ENCODE results near the gene MAST3.
A peak's percentile ranks its signal among the peaks of the same experiment; 100 is the strongest.

Gene MAST3

DNA sequence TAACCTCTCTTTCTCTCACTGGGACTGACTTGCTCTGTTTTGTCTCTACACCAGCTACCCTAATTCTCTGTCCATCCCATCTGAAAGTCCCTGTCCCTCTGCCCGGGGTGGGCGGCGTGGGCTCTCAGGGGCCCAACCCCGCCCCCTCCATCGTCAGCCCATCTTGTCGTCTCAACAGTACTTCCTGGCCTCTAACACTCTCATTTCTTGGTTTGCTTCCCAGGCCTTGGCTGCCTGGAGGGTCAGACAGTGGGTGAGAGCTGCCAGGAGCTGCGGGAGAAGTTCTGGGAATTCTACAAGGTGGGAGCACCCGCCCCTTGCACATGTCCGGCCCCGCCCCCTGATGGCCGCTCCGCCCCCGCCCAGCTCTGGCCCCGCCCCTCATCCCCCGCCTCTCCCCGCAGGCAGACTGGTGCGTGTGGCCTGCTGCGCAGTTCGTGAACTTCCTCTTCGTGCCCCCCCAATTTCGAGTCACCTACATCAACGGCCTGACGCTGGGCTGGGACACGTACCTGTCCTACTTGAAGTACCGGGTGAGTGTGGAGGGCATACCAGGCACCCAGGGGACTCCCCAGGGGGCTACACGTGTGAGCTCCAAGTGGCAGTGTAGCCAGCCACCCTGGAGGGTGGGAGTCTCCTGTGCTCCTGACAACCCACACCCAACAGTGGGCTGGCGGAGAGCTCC lies 97.1 kb downstream of the MAST3 start:
- H3K79me2 ChIP-seq (ENCODE audit: low read length): peaks cover 12% of the 10 kb centered on the region
- H3K9ac ChIP-seq (ENCODE audit: low read length): no peak overlapping the region
- peaks cover 3% of the 10 kb centered on the region for H3K36me3 ChIP-seq (replicated peaks; ENCODE audit: low read depth, low read length)
- peaks cover 20% of the 10 kb centered on the region for H3K4me1 ChIP-seq (ENCODE audit: low read length)
- H3K27ac ChIP-seq (ENCODE audit: low read length): no peak overlapping the region
- peak overlapping the region; percentile 90 for H3K4me2 ChIP-seq (ENCODE audit: low read length)
- H3K27me3 ChIP-seq (ENCODE audit: low read depth, low read length): no peaks in the 10 kb centered on the region
- H3K9me3 ChIP-seq (ENCODE audit: insufficient read depth, low read length): no peaks in the 10 kb centered on the region
- no peak overlapping the region for H2AFZ ChIP-seq (ENCODE audit: low read depth, low read length)
- no peak for TF ChIP-seq EZH2phosphoT487 (IDR thresholded peaks at IDR 0.05; ENCODE audit: low read depth)
- TF ChIP-seq, protein P1, sequence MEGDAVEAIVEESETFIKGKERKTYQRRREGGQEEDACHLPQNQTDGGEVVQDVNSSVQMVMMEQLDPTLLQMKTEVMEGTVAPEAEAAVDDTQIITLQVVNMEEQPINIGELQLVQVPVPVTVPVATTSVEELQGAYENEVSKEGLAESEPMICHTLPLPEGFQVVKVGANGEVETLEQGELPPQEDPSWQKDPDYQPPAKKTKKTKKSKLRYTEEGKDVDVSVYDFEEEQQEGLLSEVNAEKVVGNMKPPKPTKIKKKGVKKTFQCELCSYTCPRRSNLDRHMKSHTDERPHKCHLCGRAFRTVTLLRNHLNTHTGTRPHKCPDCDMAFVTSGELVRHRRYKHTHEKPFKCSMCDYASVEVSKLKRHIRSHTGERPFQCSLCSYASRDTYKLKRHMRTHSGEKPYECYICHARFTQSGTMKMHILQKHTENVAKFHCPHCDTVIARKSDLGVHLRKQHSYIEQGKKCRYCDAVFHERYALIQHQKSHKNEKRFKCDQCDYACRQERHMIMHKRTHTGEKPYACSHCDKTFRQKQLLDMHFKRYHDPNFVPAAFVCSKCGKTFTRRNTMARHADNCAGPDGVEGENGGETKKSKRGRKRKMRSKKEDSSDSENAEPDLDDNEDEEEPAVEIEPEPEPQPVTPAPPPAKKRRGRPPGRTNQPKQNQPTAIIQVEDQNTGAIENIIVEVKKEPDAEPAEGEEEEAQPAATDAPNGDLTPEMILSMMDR (IDR thresholded peaks at IDR 0.05; ENCODE audit: low read depth, low read length): no peak
- peak overlapping the region; percentile 87; the same call in 1 of the 2 replicates for H3K4me3 ChIP-seq (ENCODE audit: low read length)
- no peaks in the 10 kb centered on the region; the same call in 1 of the 2 replicates for H4K20me1 ChIP-seq (ENCODE audit: insufficient read depth, low read length)

DNA sequence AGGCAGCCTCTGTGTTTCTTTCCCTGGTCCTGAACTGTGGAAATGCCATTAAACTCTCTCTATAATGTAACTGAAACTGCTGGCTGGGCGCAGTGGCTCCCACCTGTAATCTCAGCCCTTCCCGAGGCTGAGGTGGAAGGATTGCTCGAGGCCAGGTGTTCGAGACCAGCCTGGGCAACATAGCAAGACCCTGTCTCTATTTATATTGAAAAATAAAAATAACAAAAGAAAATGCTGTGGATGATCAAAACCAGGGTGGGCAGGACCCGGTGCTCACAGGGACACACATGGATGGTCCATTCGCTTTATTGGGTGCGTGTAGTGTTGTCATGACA lies 98.9 kb downstream of the MAST3 start:
- Histone ChIP-seq H3K4me2 (ENCODE audit: low read length) (no peak overlapping the region), H3K4me3 (ENCODE audit: low read length) (no peak overlapping the region), H3K9ac (ENCODE audit: low read length) (no peak overlapping the region), H3K27me3 (ENCODE audit: low read depth, low read length) (no peaks in the 10 kb centered on the region), H4K20me1 (ENCODE audit: insufficient read depth, low read length) (no peaks in the 10 kb centered on the region; the same call in 1 of the 2 replicates), H2AFZ (ENCODE audit: low read depth, low read length) (no peak overlapping the region), H3K79me2 (ENCODE audit: low read length) (peaks cover 12% of the 10 kb centered on the region), H3K4me1 (ENCODE audit: low read length) (peaks cover 18% of the 10 kb centered on the region), H3K9me3 (ENCODE audit: insufficient read depth, low read length) (no peaks in the 10 kb centered on the region), H3K27ac (ENCODE audit: low read length) (no peak overlapping the region), H3K36me3 (replicated peaks; ENCODE audit: low read depth, low read length) (peaks cover 3% of the 10 kb centered on the region)
- TF ChIP-seq, protein P1 (IDR thresholded peaks at IDR 0.05; ENCODE audit: low read depth, low read length): no peak
- TF ChIP-seq EZH2phosphoT487 (IDR thresholded peaks at IDR 0.05; ENCODE audit: low read depth): no peak

DNA sequence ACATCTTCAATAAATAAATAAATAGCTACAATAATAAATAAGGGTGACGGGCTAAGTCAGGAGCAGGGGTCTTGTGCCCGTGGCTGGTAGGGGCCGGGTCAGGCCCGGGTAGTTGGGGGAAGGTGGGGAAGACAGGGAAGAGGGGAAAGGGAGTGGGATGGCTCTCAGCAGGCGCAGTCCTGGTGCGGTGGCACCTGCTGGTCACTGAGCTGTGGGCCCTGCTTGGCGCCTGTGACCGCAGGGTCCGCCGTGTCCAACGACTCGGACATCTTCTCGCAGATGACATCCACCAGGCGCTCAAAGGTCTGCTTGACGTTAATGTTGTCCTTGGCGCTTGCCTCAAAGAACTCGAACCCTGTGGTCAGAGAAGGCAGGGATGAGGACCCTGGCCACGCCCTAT lies 99.7 kb downstream of the MAST3 start:
- Histone ChIP-seq H3K4me3 (ENCODE audit: low read length) (no peak overlapping the region), H3K27me3 (ENCODE audit: low read depth, low read length) (no peaks in the 10 kb centered on the region), H3K36me3 (replicated peaks; ENCODE audit: low read depth, low read length) (peaks cover 7% of the 10 kb centered on the region)

DNA sequence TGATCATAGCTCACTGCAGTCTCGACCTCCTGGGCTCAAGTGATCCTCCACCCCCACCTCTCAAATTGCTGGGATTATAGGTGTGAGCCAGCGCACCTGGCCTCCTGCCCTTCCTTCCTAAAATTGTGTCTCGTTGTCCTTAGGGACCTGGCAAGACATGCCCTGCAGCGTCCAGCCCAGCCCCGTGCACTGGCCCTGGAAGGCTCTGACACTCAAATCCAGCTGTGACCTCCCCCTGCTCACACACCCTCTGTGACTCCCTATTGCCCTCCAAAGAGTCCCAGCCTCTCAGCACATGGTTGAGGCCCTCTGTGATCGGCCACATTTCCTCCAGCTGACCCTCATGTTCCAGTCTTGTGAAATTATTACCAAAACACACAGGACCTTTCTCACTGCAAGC lies 100.4 kb downstream of the MAST3 start:
- Histone ChIP-seq H3K27me3 (ENCODE audit: low read depth, low read length) (no peaks in the 10 kb centered on the region), H3K9me3 (ENCODE audit: insufficient read depth, low read length) (no peaks in the 10 kb centered on the region), H3K27ac (ENCODE audit: low read length) (no peak overlapping the region), H3K36me3 (replicated peaks; ENCODE audit: low read depth, low read length) (peaks cover 9% of the 10 kb centered on the region), H4K20me1 (ENCODE audit: insufficient read depth, low read length) (peaks cover 8% of the 10 kb centered on the region), H3K4me1 (ENCODE audit: low read length) (peaks cover 13% of the 10 kb centered on the region), H2AFZ (ENCODE audit: low read depth, low read length) (no peak overlapping the region), H3K9ac (ENCODE audit: low read length) (no peak overlapping the region), H3K4me3 (ENCODE audit: low read length) (no peak overlapping the region), H3K4me2 (ENCODE audit: low read length) (no peak overlapping the region), H3K79me2 (ENCODE audit: low read length) (peaks cover 12% of the 10 kb centered on the region)
- TF ChIP-seq EZH2phosphoT487 (IDR thresholded peaks at IDR 0.05; ENCODE audit: low read depth): no peak
- TF ChIP-seq, protein P1 (IDR thresholded peaks at IDR 0.05; ENCODE audit: low read depth, low read length): no peak

More for the DNA sequence above, 99.7 kb downstream of the MAST3 start:
- Histone ChIP-seq H2AFZ (ENCODE audit: low read depth, low read length) (no peak overlapping the region), H3K4me1 (ENCODE audit: low read length) (peaks cover 10% of the 10 kb centered on the region), H3K27ac (ENCODE audit: low read length) (no peak overlapping the region), H3K4me2 (ENCODE audit: low read length) (no peak overlapping the region), H3K9ac (ENCODE audit: low read length) (no peak overlapping the region), H4K20me1 (ENCODE audit: insufficient read depth, low read length) (peaks cover 4% of the 10 kb centered on the region), H3K79me2 (ENCODE audit: low read length) (peaks cover 12% of the 10 kb centered on the region), H3K9me3 (ENCODE audit: insufficient read depth, low read length) (no peaks in the 10 kb centered on the region)
- no peak for TF ChIP-seq EZH2phosphoT487 (IDR thresholded peaks at IDR 0.05; ENCODE audit: low read depth)
- TF ChIP-seq, protein P1 (IDR thresholded peaks at IDR 0.05; ENCODE audit: low read depth, low read length): no peak
